Measurements from ENCODE around the gene SMAD3.

DNA sequence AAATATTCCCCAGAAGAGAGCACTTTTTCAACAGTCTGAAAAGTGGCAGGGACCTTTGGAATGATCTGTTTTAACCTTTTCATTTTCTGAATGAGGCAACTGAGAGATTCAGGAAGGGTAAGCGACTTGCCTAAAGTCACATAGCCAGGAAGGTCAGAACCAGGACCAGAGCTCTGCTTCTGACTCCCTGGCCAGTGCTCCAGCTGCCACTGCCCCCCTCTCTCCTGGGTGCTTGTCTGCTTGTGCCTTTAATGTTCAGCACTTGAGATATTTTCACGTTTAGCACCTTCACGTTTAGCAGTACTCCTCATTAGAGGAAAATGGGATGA is 68.3 kb downstream of the SMAD3 start:
- TF ChIP-seq, protein P1, sequence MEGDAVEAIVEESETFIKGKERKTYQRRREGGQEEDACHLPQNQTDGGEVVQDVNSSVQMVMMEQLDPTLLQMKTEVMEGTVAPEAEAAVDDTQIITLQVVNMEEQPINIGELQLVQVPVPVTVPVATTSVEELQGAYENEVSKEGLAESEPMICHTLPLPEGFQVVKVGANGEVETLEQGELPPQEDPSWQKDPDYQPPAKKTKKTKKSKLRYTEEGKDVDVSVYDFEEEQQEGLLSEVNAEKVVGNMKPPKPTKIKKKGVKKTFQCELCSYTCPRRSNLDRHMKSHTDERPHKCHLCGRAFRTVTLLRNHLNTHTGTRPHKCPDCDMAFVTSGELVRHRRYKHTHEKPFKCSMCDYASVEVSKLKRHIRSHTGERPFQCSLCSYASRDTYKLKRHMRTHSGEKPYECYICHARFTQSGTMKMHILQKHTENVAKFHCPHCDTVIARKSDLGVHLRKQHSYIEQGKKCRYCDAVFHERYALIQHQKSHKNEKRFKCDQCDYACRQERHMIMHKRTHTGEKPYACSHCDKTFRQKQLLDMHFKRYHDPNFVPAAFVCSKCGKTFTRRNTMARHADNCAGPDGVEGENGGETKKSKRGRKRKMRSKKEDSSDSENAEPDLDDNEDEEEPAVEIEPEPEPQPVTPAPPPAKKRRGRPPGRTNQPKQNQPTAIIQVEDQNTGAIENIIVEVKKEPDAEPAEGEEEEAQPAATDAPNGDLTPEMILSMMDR (IDR thresholded peaks at IDR 0.05): no peak
- TF ChIP-seq EZH2phosphoT487 (IDR thresholded peaks at IDR 0.05) (no peak), EZH2 (IDR thresholded peaks at IDR 0.05) (no peak)
